ENCODE results near the gene PTCD2.

DNA sequence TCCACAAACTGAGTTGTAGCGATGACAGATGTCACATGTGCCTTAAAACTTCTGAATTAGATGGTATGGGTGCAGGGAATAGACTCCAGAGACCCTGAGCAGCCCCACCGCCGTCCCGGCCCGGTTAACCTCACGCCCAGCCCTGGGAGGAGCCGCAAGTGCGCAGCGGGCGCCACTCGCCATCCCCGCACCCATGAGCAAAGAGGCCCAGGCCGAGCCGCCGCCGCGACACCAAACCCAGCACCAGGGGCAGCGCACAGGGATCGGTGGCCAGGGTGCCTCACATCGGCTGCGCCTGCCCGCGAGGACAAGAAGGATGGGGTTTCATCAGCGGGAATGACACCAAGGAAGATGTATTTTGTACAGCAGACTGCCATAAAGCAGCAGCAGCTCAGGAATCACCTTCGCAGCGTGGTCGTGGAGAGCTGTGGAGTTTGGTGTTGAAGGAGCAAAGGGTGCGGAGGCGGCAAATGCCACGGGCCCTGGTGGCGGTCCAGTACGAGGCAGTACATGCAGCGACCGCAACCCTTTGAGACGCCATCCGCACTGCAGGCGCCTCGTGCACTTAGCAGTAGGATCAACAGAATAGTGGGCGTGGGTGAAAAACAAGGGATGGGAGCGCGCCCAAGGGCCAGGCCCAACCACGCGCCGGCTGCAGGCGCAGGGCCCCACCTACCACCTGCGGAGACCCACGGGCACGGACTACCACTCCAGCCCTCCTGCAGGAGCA, 97.3 kb downstream of the PTCD2 start:
- TF ChIP-seq CTCF (IDR thresholded peaks at IDR 0.05) (no peak), POLR2A (IDR thresholded peaks at IDR 0.05) (no peak)
